Stimulated activated CD8-positive, alpha-beta memory T cell treated with anti-CD3 and anti-CD28 coated beads, Interleukin-15, amount 100 ng/mL, for 1 hour (primary cell): ENCODE measurements around the gene CHAF1A.

Source experiments
- DNase-seq: peaks from one replicate; pipeline ENCODE4 v3.0.0-alpha.2; 2020; ENCODE audit warnings: low read depth

The CHAF1A gene

GRCh38 chr19:4402171-4403004, at the start of gene CHAF1A:
TSS of gene CHAF1A (plus strand) at chr19:4402640. CDS start at chr19:4402763, 123 bp downstream.
- peak; percentile 96 for DNase-seq

- no peak for DNase-seq
Measured at GRCh38 chr19:4352701-4353121, 49.7 kb upstream of the CHAF1A start.

GRCh38 chr19:4354282-4354681, 48.2 kb upstream of the CHAF1A start:
- no peak for DNase-seq

GRCh38 chr19:4354897-4355296, 47.5 kb upstream of the CHAF1A start:
- DNase-seq: no peak

GRCh38 chr19:4357095-4357797, 45.2 kb upstream of the CHAF1A start:
- DNase-seq: no peak

GRCh38 chr19:4357921-4358326, 44.5 kb upstream of the CHAF1A start:
- no peak for DNase-seq

- DNase-seq: no peak
Measured at GRCh38 chr19:4358709-4359626, 43.5 kb upstream of the CHAF1A start.

- no peak for DNase-seq
Measured at GRCh38 chr19:4359627-4360000, 42.8 kb upstream of the CHAF1A start.

- DNase-seq: no peak
Measured at GRCh38 chr19:4360081-4360569, 42.3 kb upstream of the CHAF1A start.

GRCh38 chr19:4360641-4361151, 41.7 kb upstream of the CHAF1A start:
- no peak for DNase-seq

GRCh38 chr19:4361152-4362046, 41.0 kb upstream of the CHAF1A start:
- no peak for DNase-seq

GRCh38 chr19:4362101-4362828, 40.2 kb upstream of the CHAF1A start:
- no peak for DNase-seq

- no peak for DNase-seq
Measured at GRCh38 chr19:4362831-4363545, 39.5 kb upstream of the CHAF1A start.

GRCh38 chr19:4363571-4364304, 38.7 kb upstream of the CHAF1A start:
- no peak for DNase-seq

- no peak for DNase-seq
Measured at GRCh38 chr19:4365341-4365740, 37.1 kb upstream of the CHAF1A start.

- DNase-seq: no peak
Measured at GRCh38 chr19:4365791-4366665, 36.4 kb upstream of the CHAF1A start.

GRCh38 chr19:4366666-4367335, 35.6 kb upstream of the CHAF1A start:
- no peak for DNase-seq
